NCI-H1930 (cell line): Measurements from ENCODE around the gene CIROP.

Experiments
- DNase-seq, 2 experiments: peaks; one replicate each; lab custom pipeline; 2025; lab: John Stamatoyannopoulos, UW

The CIROP gene

GRCh38 chr14:23104591-23105347 lies at the start of gene CIROP:
TSS of gene CIROP (minus strand) at chr14:23104989. CDS start at chr14:23104920, 69 bp downstream.
- no peak for DNase-seq

- DNase-seq, result no peak
Observed at GRCh38 chr14:23153851-23154796, 49.3 kb upstream of the CIROP start.

DNA sequence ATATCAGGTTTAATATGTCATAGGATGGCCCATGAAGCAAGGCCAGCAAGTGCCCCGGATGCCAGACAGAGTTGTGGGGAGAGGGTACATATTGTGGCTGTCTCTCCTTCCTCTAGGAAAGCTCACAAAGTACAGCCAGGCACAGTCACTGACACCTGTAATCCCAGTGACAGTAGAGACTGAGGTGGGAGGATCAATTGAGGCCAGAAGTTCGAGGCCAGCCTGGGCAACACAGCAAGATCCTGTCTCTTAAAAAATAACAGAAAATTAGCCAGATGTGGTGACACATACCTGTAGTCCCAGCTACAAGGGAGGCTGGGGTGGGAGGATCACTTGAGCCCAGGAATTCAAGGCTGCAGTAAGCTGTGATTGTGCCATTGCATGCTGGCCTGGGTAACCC lies 46.6 kb upstream of the CIROP start:
- no peak for DNase-seq

GRCh38 chr14:23149745-23150144 lies 45.0 kb upstream of the CIROP start:
- DNase-seq, result no peak

- DNase-seq, result no peak
Observed at GRCh38 chr14:23148591-23149249, 43.9 kb upstream of the CIROP start.

- no peak for DNase-seq
Observed at GRCh38 chr14:23147676-23148075, 42.9 kb upstream of the CIROP start.

DNA sequence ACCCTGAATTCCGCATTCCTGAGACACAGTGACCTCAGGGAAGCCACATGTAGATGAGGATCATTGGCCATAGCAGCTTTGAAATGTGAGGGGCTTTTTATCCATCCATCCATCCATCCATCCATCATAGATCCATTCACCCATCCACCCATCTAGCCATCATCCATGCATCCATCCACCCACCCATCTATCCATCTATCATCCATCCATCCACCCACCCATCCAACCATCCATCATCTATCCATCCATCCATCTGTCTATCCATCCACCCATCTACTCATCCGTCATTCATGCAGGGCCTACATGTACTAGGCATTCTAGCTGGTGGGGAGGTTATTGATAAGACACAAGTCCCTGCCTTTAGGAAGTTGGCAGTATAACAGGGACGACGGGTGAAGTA lies 42.2 kb upstream of the CIROP start:
- DNase-seq, result no peak

DNA sequence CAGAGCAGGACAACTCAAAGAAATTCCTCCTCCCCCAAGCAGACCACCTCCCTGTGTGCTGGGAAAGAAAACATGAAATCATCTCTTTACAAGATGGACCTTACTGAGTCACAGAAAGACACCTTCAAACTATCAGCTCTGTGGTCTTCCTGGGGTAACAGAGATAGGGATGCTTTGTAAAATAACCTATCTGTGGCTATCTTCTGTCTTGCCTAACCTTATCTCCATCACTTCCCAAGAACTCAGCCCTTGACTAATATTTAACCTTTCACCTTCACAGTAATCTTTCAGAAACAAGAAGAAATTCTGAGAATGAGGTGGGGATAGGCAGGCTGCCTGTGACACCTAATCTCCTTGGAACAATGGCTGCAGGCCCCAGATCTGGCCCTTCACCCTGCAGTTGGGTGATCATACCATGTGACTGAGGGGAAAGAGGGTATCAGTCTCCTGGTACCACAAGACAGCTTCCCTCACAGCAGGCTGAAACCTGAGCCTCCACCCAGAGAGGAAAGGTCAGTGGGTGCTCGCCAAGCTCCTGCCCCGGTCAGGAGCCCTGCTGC lies 41.6 kb upstream of the CIROP start:
- DNase-seq, result no peak

DNA sequence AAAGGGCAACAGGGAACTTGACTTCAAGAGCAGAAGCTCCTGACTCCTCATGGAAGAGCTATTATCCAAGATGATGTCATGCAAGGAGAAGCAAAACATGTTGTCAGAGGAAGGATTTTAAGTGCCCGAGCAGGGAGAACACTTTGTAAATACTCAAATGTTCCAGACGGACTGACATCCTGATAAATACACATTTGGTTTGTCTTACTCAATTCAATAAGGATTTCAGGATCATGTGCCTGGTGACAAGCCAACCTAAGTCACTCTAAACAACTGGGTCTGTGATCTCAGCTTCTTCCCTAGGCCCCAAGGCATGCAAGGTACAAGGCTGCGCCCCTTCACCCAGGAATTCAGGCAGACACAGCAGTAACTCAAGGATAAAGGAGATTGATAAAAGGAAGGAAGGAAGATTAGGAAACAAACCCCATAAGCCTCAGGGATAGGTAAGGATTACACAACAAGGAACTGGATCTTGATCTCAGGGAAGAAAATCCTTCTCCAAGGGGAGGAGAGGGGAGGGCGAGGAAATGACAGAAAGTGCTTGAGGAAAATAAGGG lies 41.1 kb upstream of the CIROP start:
- DNase-seq, result no peak

DNA sequence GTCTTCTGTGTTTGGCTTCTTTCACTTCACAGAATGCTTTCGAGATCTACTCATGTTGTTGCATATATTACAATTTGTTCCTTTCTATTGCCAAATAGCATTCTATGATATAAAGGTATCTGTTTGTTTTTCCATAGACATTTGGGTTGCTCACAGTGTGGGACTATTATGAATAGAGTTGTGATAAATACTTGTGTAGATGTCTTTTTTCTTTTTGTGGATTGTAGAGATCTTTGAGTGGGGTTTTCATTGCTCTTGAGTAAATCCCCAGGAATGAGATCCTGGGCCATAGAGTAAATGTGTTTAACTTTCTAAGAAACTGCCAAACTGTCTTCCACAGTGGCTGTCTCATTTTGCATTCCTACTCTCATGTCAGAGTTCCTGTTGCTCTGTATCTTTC lies 39.1 kb upstream of the CIROP start:
- no peak for DNase-seq

DNA sequence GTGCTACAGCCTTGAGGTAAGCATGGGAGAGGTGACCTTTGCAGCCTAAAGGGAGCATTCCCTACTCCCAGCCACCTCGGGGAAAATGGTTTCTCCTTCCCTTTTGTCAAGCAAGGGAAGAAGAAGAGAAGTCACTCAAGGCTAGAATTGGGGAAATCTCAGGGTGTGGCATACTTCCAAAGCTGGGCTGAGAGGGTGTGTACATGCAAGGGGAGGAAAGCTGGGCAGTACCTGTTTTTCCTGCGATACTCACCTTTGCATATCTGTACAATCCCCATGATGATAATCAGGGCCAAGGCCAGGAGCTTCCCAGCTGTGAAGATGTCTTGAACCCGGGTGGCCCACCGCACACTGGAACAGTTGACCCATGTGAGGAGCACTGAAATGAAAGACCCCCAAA lies 38.0 kb upstream of the CIROP start:
- DNase-seq, result no peak

GRCh38 chr14:23141706-23142444 lies 37.1 kb upstream of the CIROP start:
- DNase-seq, result no peak

DNA sequence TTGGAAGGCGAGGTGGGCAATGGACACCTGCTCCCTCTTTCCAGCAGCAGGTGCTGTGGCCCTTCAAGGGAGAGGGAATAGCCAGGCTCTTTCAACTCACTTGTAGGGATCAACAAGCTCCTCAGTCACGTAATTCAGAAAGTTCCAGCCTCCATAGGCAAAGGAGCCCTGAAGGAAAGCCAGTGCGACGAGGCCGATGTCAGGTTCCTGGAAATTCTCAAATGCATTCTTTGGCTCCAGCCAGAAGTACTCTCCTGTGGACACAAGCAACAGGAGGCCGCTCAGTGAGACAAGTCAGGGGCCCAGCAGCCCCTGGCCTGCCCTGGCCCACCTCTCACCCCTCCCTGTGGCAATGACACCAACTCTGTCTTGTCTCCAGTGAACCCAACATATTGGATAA lies 35.6 kb upstream of the CIROP start:
- DNase-seq, result no peak

GRCh38 chr14:23139874-23140273 lies 35.1 kb upstream of the CIROP start:
- DNase-seq, result no peak

DNA sequence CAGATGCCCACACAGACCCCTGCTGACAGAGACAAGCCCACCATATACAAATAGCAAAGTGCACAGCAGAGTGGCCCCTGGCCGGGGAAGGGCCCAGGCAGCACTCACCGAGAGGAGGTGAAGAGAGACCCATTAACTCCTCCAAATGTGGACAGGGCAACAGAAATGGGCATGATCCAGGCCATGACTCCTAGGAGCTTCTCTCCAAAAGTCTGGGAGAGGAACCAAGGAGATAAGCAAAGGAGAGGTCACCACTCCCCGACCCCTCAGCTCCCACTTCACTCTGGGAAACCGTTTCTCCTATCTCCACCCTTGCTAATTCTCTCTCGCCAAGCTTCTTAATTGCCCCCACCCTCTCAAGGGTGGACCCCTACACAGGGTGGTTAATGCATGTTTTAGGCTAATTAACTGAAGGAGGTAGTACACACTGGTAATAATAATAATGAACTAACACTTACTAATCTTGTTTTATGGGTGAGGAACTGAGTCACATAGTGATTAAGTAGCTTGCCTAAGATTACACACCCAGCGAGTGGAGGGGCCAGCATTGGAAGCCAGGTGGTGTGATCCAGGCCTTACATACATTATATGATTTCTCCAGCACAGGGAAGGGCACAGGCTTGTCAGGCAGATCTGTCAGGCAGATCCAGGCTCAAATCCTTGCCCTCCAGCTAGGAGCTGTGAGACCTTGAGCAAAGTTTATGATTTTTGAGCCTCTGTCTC lies 33.2 kb upstream of the CIROP start:
- no peak for DNase-seq

GRCh38 chr14:23137192-23137812 lies 32.5 kb upstream of the CIROP start:
- DNase-seq, result no peak

- DNase-seq, result no peak
Observed at GRCh38 chr14:23136566-23137133, 31.9 kb upstream of the CIROP start.

- no peak for DNase-seq
Observed at GRCh38 chr14:23132970-23133369, 28.2 kb upstream of the CIROP start.

GRCh38 chr14:23131482-23131881 lies 26.7 kb upstream of the CIROP start:
- no peak for DNase-seq

DNA sequence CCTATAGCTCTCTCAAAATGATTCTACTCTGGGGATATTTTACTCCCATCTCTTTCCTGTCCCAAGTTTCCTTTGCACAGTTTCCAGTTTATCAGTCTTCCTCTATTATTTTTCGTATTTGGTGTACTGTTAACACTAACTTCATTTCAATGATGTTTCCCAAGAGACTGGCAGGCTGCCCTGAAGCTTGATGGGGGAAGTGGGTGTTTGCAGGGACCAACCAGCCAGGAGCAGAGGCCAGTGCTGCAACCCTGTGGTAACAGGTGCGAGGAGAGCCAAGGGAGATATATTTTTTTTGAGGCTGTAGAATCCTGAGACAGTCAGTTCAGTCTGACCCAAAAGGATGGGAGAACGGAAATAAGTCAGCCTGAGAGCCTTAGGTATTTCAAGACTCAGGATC lies 26.1 kb upstream of the CIROP start:
- no peak for DNase-seq
